GM20000 (cell line): ENCODE data around the gene MED26.
A peak's percentile ranks its signal among the peaks of the same experiment; 100 is the strongest.

Experiments used
- DNase-seq: peaks from one replicate; pipeline ENCODE4 v3.0.0; 2012; ENCODE audit warnings: low spot score
- TF ChIP-seq, protein P1 (sequence below): IDR thresholded peaks from 2 replicates; pipeline ENCODE4 v1.5.1; 2012; ENCODE audit warnings: mild to moderate bottlenecking, control low read depth; ENCODE audit errors: extremely low read depth, missing control alignments

Gene MED26

DNA sequence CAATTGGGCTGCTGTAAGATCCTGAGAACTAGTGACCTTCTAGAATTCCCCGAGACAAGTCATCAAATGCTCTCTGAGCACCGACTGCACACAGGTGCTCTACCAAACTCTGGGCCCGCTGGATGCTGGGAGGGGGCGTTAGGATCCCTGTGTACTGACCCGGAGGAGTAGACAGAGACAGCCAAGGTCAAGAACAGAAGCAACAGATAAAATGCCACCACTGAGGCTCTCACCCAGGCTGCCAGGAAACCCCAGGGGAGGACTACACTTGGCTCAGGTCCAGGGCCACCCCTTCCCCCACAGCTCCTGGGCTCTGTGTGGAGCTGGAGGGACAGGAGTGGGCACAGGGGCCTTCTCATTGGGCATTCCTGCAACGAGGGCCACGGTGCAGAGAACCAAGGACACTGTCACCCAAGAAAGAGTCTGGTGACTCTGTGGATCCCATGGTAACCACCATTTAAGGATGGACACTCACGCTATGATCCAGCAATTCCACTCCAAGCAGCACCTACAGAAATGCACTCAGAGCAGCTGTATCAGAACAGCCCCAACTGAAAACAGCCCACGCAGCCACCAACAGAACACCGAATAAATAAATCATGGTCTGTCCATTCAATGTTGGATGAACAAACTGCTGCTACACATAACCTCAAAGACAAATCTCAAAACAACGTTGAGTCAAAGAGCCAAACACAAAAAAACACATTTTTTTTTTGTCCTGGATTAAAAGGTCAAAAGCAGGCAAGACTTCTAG is 39.0 kb downstream of the MED26 start:
- TF ChIP-seq, protein P1, sequence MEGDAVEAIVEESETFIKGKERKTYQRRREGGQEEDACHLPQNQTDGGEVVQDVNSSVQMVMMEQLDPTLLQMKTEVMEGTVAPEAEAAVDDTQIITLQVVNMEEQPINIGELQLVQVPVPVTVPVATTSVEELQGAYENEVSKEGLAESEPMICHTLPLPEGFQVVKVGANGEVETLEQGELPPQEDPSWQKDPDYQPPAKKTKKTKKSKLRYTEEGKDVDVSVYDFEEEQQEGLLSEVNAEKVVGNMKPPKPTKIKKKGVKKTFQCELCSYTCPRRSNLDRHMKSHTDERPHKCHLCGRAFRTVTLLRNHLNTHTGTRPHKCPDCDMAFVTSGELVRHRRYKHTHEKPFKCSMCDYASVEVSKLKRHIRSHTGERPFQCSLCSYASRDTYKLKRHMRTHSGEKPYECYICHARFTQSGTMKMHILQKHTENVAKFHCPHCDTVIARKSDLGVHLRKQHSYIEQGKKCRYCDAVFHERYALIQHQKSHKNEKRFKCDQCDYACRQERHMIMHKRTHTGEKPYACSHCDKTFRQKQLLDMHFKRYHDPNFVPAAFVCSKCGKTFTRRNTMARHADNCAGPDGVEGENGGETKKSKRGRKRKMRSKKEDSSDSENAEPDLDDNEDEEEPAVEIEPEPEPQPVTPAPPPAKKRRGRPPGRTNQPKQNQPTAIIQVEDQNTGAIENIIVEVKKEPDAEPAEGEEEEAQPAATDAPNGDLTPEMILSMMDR, result no peak
- no peak for DNase-seq

DNA sequence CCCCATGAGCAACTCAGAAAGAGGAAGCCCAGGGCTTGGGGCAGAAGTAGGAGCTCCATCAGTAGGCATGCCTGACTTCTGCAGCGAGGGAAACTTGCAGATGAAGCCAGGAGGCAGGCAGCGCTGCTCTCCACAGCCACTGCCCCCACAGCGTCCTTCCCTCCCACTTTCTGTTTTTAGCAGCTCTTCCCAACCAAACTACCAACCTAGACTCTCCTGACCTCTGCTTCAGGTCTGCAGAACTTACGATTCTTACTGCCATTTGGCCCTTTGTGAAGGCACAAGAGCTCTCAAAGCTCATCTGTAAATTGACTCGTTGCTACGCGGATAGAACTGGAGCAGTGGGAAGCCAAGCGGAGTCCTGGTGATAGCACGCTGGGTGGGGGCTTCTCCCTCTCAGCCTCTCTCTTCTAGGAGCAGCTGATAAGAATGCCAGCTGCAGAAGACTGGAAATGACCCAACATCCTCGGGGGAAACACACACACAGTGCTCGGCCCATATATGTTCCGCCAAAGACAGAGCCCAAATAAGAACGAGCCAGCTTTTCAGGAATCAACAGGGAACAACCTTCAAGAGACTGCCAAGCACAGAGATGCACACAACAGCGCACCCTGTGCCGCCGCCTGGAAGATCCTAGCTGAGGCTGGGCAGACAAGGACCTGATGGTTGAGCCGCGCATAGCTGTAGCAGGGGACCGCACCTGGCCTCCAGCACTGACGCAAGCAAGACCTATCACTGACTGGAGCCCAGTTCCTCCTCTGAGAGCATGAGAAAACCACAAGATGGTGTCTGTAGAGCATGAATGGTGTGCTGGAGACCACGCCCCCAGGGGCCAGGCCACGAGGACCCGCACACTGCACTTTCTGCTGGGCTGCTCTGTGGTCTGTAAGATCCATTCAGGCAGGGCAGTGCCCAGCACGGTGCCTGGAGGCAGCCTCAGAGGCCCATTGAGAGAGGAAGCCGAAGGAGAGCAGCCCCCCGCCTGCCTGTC is 39.9 kb downstream of the MED26 start:
- TF ChIP-seq, protein P1, result peak; percentile 14
- peak; percentile 84 for DNase-seq

DNA sequence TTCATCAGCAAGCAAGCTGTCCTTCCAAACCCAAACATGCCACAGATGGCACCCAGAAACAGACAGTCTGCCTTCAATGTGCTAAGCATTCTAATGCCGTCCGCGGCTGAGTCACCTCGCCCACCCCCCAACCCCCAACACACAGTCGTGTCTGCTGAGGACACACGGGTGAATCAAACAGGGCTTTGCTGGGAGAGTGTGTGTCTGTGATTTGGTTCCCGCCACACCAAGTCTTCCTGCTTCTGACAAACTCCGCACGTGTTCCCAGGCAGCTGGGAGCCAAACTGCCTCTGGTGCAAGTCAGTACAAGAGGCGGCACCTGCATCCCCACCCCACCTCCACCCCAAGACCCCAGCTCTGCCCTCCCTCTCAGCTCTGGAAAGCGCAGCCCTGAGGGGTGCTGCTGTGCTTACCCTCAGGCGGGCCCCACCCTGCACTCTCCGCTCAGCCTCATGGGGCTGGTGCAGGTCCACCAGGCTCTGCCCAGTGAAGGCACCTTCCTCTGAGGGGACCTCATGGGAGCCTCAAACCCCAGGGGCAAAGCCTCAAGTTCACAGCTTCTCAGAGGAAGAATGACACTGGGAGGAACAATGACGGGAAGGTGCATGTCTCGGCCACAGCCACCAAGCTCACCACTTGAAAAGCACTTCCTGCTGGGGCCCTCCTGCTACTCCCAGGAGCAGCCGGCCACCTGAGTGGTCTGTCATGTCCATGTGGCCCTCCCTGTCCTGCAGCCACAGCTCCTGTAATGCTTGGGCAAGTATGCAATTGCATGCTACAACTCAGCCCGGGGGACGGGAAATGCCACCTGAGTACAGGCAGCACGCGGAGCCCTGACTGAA is 40.8 kb downstream of the MED26 start:
- TF ChIP-seq, protein P1, result no peak
- DNase-seq, result no peak

DNA sequence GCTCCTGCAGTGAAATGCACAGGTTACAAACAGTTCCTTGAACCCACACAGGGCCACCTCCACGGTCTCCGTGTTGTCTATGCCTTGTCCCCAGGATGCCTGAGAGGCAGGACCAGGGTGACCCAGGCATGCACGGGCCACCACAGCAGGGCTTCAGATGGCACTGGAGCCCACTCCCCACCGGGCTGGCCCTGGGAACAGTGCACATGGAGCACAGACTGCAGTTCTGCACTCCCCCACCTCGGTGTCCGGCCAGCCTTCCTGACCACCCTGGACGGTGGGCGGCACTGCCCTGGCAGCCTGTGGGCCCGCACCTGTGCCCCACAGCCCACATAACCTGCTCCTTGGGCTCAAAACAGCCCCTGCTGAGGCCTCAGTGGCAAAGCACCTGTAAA is 41.5 kb downstream of the MED26 start:
- DNase-seq, result no peak
- TF ChIP-seq, protein P1, result no peak

DNA sequence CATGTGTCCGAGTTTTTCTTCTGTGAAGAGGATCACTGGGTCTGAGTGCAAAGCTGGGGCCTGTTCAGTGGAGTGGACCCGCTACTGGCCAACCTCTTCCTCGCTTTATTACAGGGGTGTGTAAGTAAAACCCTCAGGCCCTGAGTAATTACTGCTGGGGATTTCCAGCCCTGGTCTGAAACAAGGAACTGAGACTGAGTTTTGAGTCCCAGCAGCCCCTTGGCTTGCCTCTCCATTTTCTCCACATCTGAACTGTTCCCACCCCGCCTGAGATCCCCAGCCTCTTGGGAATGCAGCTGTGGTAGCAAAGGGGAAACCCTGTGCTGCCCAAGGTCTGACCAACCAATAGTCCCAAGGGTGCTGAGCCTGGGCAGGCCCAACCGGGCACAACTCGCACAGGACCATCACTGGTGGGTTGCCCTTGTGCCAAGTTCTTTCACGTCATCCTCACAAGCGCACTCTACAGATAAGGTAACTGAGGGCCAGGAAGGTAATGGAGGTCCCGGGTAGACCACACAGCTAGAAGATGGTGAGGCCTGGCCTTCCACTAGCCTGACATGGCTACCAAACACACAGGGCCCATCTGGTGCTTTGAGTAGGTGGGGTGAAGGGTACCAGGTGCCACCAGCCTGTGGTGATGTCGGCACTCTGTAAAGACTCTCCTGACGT is 42.1 kb downstream of the MED26 start:
- peak; percentile 84 for DNase-seq
- TF ChIP-seq, protein P1, result no peak

DNA sequence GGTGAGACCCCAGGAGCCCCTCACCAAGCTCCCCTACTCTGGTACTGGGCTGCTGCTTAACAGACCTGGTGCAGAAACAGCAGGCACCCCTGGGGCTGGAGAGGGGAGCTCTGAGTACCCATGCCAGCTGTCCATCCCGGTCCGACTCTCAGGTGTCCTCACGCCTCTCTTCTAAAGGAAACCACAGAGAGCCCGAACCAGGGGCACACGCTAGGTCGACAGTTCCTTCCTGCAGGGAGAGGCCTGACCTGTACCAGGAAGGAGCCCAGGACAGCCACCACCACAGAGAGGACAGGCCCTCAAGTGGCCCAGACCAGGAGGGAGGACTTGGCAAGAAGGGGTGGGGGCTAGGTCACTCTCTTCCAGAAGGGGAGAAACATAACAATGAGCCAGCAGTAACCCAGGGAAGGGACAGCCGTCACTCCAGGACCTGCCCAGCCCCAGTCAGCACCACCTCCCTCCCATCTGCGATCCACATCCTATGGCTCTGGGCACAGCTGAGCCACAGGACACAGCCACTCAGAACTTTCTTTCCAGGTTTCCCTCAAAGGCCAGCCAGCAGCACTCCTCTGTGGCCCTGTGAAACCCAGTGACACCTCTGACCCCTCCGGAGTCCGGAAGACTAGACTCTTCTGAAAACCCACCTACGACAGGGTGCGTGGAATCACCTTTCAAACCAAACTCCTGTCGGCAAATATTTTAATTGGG is 42.8 kb downstream of the MED26 start:
- DNase-seq, result no peak
- TF ChIP-seq, protein P1, result no peak
